ENCODE results near the gene PDSS2. TPM values are rescaled to one million over a fixed set of nuclear protein-coding genes. Genes with fewer than 3 reads are reported as not detected.

The PDSS2 gene
- total RNA-seq, 1 experiment from 2014 or later = 16.1 TPM

DNA sequence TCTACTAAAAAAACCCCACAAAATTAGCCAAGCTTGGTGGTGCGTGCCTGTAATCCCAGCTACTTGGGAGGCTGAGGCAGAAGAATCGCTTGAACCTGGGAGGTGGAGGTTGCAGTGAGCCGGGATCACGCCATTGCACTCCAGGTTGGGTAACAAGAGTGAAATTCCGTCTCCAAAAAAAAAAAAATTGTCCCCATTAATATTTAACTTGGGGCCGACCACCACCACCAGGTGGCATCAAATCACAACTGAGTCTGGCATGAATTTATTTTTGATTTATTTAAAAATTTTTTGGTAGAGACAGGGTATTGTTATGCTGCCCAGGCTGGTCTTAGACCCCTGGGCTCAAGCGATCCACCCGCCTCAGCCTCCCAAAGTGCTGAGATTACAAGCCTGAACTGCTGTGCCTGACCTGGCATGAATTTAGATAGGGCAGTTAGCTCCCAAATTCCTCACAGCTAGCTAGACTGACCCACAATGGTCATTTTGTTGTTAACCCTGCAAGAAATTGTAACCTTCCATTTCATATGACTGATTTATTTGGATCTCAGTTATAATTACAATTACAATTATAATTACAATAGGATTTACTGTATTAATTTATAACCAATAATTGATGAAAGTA lies 326.9 kb downstream of the PDSS2 start:
- CTCF ChIA-PET = interaction anchor here (0.7 kb wide), 1 partner anchor 357 kb away, joined by 3 read pairs; no protein-coding TSS in a partner anchor

DNA sequence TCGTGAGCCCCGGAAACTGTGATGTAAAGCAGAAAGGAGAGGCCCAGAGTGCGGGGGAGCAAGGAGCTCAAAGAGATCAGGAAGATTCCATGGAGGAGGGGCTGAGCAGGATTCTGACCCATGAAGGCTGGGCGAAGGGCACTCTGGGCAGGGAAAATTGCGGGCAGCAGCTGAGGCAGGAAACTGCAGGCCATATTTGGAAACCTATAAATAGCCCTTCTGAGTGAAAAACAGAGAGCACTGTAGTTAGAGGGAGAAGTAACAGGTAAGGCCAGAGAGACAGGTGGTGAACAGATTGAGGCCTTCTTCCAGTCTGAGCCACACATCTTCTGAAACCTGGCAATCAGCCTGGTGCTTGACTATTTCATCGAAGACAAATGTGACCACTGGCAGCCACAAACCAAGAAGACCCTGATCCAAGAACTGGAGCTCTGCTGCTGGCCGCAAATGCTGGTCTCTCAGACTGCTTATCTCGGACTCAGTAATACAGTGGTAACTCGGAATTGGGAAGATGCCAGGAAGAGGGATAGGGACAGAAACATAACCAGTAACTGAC lies 329.9 kb downstream of the PDSS2 start:
- ChIA-PET CTCF (interaction anchor here (0.5 kb wide), 1 partner anchor 43 kb away, joined by 4 read pairs; no protein-coding TSS in a partner anchor), POLR2A (ENCODE audit: low non-redundant PET) (interaction anchor here (0.8 kb wide), 1 partner anchor 15 kb away, joined by 4 read pairs; no protein-coding TSS in a partner anchor)
- no peak for DNase-seq (ENCODE audit: low spot score)
- no peaks in the 10 kb centered on the region for H3K27me3 ChIP-seq (replicated peaks; ENCODE audit: insufficient read depth, low read depth, low read length, poor library complexity)
- intact Hi-C loops (cut with micrococcal nuclease; ENCODE audit: unreplicated experiment) = no loop called here
- H3K9me3 ChIP-seq (ENCODE audit: low read depth, low read length, poor library complexity, severe bottlenecking) = no peaks in the 10 kb centered on the region
- no peaks in the 10 kb centered on the region for H3K4me1 ChIP-seq (ENCODE audit: insufficient read depth, low read length, poor library complexity, severe bottlenecking)
- H3K4me3 ChIP-seq (ENCODE audit: low read depth, low read length, poor library complexity, severe bottlenecking) = no peak overlapping the region
- H3K27ac ChIP-seq (ENCODE audit: low read depth, low read length, poor library complexity, severe bottlenecking) = no peak overlapping the region
- TF ChIP-seq, protein P1, sequence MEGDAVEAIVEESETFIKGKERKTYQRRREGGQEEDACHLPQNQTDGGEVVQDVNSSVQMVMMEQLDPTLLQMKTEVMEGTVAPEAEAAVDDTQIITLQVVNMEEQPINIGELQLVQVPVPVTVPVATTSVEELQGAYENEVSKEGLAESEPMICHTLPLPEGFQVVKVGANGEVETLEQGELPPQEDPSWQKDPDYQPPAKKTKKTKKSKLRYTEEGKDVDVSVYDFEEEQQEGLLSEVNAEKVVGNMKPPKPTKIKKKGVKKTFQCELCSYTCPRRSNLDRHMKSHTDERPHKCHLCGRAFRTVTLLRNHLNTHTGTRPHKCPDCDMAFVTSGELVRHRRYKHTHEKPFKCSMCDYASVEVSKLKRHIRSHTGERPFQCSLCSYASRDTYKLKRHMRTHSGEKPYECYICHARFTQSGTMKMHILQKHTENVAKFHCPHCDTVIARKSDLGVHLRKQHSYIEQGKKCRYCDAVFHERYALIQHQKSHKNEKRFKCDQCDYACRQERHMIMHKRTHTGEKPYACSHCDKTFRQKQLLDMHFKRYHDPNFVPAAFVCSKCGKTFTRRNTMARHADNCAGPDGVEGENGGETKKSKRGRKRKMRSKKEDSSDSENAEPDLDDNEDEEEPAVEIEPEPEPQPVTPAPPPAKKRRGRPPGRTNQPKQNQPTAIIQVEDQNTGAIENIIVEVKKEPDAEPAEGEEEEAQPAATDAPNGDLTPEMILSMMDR (conservative IDR thresholded peaks at IDR 0.05; ENCODE audit: low read depth, low read length) = no peak
- no peak for TF ChIP-seq EZH2 (IDR thresholded peaks at IDR 0.05; ENCODE audit: borderline replicate concordance, low read depth, low read length, poor library complexity, severe bottlenecking)
- H3K36me3 ChIP-seq (ENCODE audit: insufficient read depth, low read length, poor library complexity, severe bottlenecking) = no peaks in the 10 kb centered on the region
- BruUV-seq (replicated peaks) = no TSS peak

More for the DNA sequence above, 326.9 kb downstream of the PDSS2 start:
- BruUV-seq (replicated peaks) = no TSS peak
- Histone ChIP-seq H3K4me3 (ENCODE audit: low read depth, low read length, poor library complexity, severe bottlenecking) (no peak overlapping the region), H3K27me3 (replicated peaks; ENCODE audit: insufficient read depth, low read depth, low read length, poor library complexity) (no peaks in the 10 kb centered on the region), H3K27ac (ENCODE audit: low read depth, low read length, poor library complexity, severe bottlenecking) (no peak overlapping the region), H3K9me3 (ENCODE audit: low read depth, low read length, poor library complexity, severe bottlenecking) (no peaks in the 10 kb centered on the region), H3K4me1 (ENCODE audit: insufficient read depth, low read length, poor library complexity, severe bottlenecking) (no peaks in the 10 kb centered on the region), H3K36me3 (ENCODE audit: insufficient read depth, low read length, poor library complexity, severe bottlenecking) (no peaks in the 10 kb centered on the region)
- peak; percentile 43 for DNase-seq (ENCODE audit: low spot score)
- POLR2A ChIA-PET (ENCODE audit: low non-redundant PET) = no interaction called here
- TF ChIP-seq EZH2 (IDR thresholded peaks at IDR 0.05; ENCODE audit: borderline replicate concordance, low read depth, low read length, poor library complexity, severe bottlenecking) = no peak
- TF ChIP-seq, protein P1 (conservative IDR thresholded peaks at IDR 0.05; ENCODE audit: low read depth, low read length) = peak; percentile 59
- intact Hi-C loops (cut with micrococcal nuclease; ENCODE audit: unreplicated experiment) = loop anchor here (1.0 to 10.0 kb wide), 2 partner anchors 542 to 572 kb away; no protein-coding TSS in a partner anchor

DNA sequence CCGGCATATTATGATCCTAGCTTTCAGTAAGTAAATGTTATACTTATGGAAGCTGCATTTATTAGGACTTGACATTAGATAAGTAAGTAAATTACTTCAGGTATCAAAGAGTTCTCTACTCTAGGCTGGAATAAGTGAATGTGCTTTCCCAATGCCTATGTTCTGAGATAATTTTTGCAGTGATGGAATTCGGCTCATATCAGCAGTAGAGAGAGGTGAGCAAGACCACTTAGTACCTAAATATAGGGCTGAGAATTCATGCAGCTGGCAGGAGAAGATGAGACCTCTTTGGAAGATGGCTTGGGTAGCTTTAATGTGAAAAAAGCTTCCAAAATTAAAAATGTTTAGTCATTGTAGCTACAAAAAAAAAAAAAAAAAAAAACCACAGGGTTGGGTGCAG lies 330.8 kb downstream of the PDSS2 start:
- H3K27ac ChIP-seq (ENCODE audit: low read depth, low read length, poor library complexity, severe bottlenecking) = no peak overlapping the region
- no peaks in the 10 kb centered on the region for H3K36me3 ChIP-seq (ENCODE audit: insufficient read depth, low read length, poor library complexity, severe bottlenecking)
- BruUV-seq (replicated peaks) = no TSS peak
- no peaks in the 10 kb centered on the region for H3K9me3 ChIP-seq (ENCODE audit: low read depth, low read length, poor library complexity, severe bottlenecking)
- H3K4me1 ChIP-seq (ENCODE audit: insufficient read depth, low read length, poor library complexity, severe bottlenecking) = no peaks in the 10 kb centered on the region
- no peaks in the 10 kb centered on the region for H3K27me3 ChIP-seq (replicated peaks; ENCODE audit: insufficient read depth, low read depth, low read length, poor library complexity)
- no peak overlapping the region for H3K4me3 ChIP-seq (ENCODE audit: low read depth, low read length, poor library complexity, severe bottlenecking)
- ChIA-PET POLR2A (ENCODE audit: low non-redundant PET) (no interaction called here), CTCF (no interaction called here)
- intact Hi-C loops (cut with micrococcal nuclease; ENCODE audit: unreplicated experiment) = no loop called here
- no peak for DNase-seq (ENCODE audit: low spot score)
- no peak for TF ChIP-seq EZH2 (IDR thresholded peaks at IDR 0.05; ENCODE audit: borderline replicate concordance, low read depth, low read length, poor library complexity, severe bottlenecking)
- TF ChIP-seq, protein P1 (conservative IDR thresholded peaks at IDR 0.05; ENCODE audit: low read depth, low read length) = no peak
